ENCODE results near the gene LRRC63. TPM values are rescaled to one million over a fixed set of nuclear protein-coding genes. Genes with fewer than 3 reads are reported as not detected.

Gene LRRC63
- polyA plus RNA-seq, 1 donor = 0.09 TPM

DNA sequence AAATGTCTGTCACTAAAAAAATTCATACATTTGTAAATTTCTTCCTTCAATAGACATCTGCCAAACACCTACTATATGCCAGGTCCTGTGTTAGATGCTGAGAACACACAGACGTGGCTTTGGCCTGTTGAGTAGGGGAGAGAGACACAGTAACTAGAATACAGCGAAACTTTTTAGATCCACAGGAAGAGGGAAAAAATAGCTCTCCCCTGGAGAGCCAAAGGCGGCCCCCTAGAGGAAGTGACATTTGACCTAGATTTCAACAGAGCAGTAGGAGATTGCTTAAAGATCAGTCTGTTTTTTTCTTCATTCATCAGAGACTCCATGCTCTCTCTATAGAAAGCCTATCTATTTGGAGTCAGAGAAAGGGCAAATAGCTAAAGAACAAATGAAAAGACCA lies 41.0 kb upstream of the LRRC63 start:
- no peak overlapping the region for H3K4me3 ChIP-seq (ENCODE audit: low read length)
- no peak overlapping the region for H3K27ac ChIP-seq (ENCODE audit: low read length)
- WGBS (ENCODE audit: insufficient coverage, low lambda C conversion rate) = 50% methylated on average over 2 of the region's 3 CpGs
- H3K4me1 ChIP-seq (ENCODE audit: control insufficient read depth, insufficient read depth, low read length) = no peaks in the 10 kb centered on the region
- no peaks in the 10 kb centered on the region for H3K36me3 ChIP-seq (ENCODE audit: control insufficient read depth, insufficient read depth, low read length)
- H3K9me3 ChIP-seq (ENCODE audit: control insufficient read depth, low read depth, low read length) = no peaks in the 10 kb centered on the region
- DNase-seq = no peak
- peaks cover 6% of the 10 kb centered on the region for H3K27me3 ChIP-seq (ENCODE audit: control insufficient read depth, insufficient read depth, low read length)

DNA sequence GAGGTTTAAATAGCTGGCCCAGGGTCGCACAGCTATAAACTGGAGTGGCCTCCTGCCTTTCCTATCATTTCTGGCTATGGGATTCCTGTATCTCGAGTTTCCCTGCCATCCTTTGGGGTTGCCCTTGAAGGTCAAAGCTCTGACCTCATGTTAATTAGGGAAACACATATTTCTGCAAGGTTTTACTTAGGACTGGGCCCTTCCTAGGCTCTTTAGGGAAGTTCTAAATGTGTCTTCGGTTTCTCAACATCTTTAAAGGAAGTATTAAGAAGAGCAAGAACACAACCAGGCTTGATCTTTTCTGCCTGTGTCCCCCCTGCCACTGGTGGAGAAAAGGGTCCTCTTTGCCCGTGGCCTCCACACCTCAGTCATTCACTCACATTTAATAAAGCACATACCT lies 40.5 kb upstream of the LRRC63 start:
- Histone ChIP-seq H3K36me3 (ENCODE audit: control insufficient read depth, insufficient read depth, low read length) (no peaks in the 10 kb centered on the region), H3K27me3 (ENCODE audit: control insufficient read depth, insufficient read depth, low read length) (peaks cover 6% of the 10 kb centered on the region), H3K9me3 (ENCODE audit: control insufficient read depth, low read depth, low read length) (no peaks in the 10 kb centered on the region), H3K4me1 (ENCODE audit: control insufficient read depth, insufficient read depth, low read length) (no peaks in the 10 kb centered on the region), H3K4me3 (ENCODE audit: low read length) (no peak overlapping the region), H3K27ac (ENCODE audit: low read length) (no peak overlapping the region)
- DNase-seq = no peak
- WGBS (ENCODE audit: insufficient coverage, low lambda C conversion rate) = no CpG with 5 or more reads among the region's 4 CpGs

DNA sequence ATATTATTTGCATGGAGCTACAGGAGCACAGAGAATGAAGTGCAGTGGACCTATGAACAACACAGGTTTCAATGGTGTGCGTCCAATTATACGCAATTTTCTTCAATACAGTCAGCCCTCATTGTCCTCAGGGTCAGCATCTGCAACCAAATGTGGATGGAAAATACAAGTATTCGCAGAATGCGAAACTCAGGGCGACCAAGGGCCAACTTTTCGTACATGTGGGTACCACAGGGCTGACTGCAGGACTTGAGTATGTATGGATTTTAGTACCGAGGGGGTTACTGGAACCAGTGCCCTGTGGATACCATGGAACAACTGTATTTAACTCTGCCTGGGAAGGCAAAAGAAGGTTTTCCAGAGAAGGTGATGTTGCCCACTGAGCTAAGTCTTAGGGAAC lies 40.0 kb upstream of the LRRC63 start:
- no peaks in the 10 kb centered on the region for H3K9me3 ChIP-seq (ENCODE audit: control insufficient read depth, low read depth, low read length)
- H3K4me1 ChIP-seq (ENCODE audit: control insufficient read depth, insufficient read depth, low read length) = no peaks in the 10 kb centered on the region
- WGBS (ENCODE audit: insufficient coverage, low lambda C conversion rate) = 92% methylated on average over 2 of the region's 7 CpGs
- H3K36me3 ChIP-seq (ENCODE audit: control insufficient read depth, insufficient read depth, low read length) = no peaks in the 10 kb centered on the region
- H3K27me3 ChIP-seq (ENCODE audit: control insufficient read depth, insufficient read depth, low read length) = peaks cover 6% of the 10 kb centered on the region
- H3K27ac ChIP-seq (ENCODE audit: low read length) = no peak overlapping the region
- H3K4me3 ChIP-seq (ENCODE audit: low read length) = no peak overlapping the region
- DNase-seq = no peak

DNA sequence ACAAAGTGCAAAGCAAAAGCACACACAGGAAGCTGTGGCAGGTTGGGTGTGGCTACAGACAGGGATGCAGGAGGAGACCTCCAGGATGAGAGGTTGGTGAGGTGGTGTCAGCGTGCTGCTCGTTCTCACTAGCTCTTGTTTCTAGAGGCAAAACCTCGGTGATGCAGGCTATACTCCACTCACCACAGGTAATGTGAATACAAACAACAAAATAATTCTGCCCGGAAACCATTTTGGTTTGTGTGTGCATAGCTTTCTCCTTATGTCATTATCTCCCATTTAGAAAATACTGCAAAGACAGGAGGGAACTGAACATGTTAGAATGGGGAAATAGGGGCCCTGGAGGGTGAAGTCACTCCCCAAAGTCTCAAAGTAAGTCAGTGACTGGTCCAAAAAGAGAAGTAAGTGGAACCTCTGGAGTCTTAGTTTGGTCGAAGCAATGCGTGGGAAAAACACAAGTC lies 39.2 kb upstream of the LRRC63 start:
- H3K27me3 ChIP-seq (ENCODE audit: control insufficient read depth, insufficient read depth, low read length) = peaks cover 4% of the 10 kb centered on the region
- DNase-seq = no peak
- no peaks in the 10 kb centered on the region for H3K4me1 ChIP-seq (ENCODE audit: control insufficient read depth, insufficient read depth, low read length)
- H3K27ac ChIP-seq (ENCODE audit: low read length) = no peak overlapping the region
- H3K36me3 ChIP-seq (ENCODE audit: control insufficient read depth, insufficient read depth, low read length) = no peaks in the 10 kb centered on the region
- no peaks in the 10 kb centered on the region for H3K9me3 ChIP-seq (ENCODE audit: control insufficient read depth, low read depth, low read length)
- 100% methylated on average over 2 of the region's 6 CpGs for WGBS (ENCODE audit: insufficient coverage, low lambda C conversion rate)
- H3K4me3 ChIP-seq (ENCODE audit: low read length) = no peak overlapping the region

DNA sequence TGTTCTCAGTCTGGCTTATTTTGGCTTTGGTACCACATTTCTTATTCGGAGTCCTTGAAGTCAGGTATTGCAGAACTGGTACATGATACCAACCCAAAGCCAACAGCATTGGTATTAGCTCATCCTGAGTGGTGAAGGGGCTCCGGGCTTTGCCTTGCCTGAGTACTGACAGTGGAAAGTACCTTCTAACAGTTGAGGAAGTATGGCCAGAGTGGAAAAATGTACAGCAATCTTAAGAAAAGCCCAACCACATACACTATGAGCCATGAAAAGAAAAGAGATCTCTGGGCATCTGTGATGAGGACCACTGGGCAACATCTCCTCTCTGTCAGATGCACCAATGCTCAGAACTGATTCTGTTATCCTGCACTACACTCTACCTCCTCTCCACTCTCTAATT lies 38.1 kb upstream of the LRRC63 start:
- no peaks in the 10 kb centered on the region for H3K4me1 ChIP-seq (ENCODE audit: control insufficient read depth, insufficient read depth, low read length)
- no peak overlapping the region for H3K27ac ChIP-seq (ENCODE audit: low read length)
- peaks cover 4% of the 10 kb centered on the region for H3K27me3 ChIP-seq (ENCODE audit: control insufficient read depth, insufficient read depth, low read length)
- no CpG with 5 or more reads among the region's 2 CpGs for WGBS (ENCODE audit: insufficient coverage, low lambda C conversion rate)
- H3K36me3 ChIP-seq (ENCODE audit: control insufficient read depth, insufficient read depth, low read length) = no peaks in the 10 kb centered on the region
- DNase-seq = no peak
- H3K4me3 ChIP-seq (ENCODE audit: low read length) = no peak overlapping the region
- no peaks in the 10 kb centered on the region for H3K9me3 ChIP-seq (ENCODE audit: control insufficient read depth, low read depth, low read length)

DNA sequence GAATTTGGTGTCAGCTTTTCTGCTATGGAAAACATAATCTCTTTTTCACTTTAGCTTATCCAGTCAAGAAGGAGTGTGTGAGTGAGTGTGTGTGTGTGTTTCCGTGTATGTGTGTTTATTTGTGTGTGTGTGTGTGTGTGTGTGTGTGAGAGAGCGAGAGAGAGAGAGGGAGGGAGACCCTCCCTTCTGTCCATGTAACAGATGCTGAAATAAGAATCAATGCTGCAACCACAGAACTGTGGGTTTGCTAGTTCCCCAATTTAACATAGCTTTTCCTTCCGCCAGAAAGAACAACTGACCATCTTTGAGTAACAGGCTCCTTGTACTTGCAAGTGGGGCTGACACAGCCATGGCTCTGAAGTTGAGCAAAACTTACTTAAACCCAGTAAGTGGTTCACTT lies 35.0 kb upstream of the LRRC63 start:
- WGBS (ENCODE audit: insufficient coverage, low lambda C conversion rate) = no CpG with 5 or more reads among the region's 3 CpGs
- Histone ChIP-seq H3K27me3 (ENCODE audit: control insufficient read depth, insufficient read depth, low read length) (peaks cover 4% of the 10 kb centered on the region), H3K27ac (ENCODE audit: low read length) (no peak overlapping the region), H3K9me3 (ENCODE audit: control insufficient read depth, low read depth, low read length) (no peaks in the 10 kb centered on the region), H3K4me1 (ENCODE audit: control insufficient read depth, insufficient read depth, low read length) (no peaks in the 10 kb centered on the region), H3K36me3 (ENCODE audit: control insufficient read depth, insufficient read depth, low read length) (no peaks in the 10 kb centered on the region), H3K4me3 (ENCODE audit: low read length) (no peak overlapping the region)
- DNase-seq = peak in 1 of 2 donors; percentile 19

DNA sequence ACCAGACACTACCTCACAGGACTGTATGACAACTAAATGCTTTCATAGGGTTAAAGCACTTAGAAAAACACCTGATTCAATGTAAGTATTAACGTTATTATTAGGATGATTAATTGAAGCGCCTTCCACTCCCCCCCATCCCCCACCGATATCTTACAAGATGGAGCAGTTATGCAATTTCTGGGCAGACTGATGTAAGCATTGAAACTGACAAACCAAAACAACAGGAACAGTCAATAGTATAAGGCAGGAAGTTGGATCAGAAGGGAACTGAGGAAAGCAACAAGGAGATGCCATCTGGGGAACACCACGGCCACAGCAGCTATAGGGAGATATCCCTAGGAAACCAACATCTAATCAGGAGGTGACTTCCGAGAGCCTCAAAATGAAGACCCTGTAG lies 33.6 kb upstream of the LRRC63 start:
- H3K4me1 ChIP-seq (ENCODE audit: control insufficient read depth, insufficient read depth, low read length) = no peaks in the 10 kb centered on the region
- DNase-seq = no peak
- WGBS (ENCODE audit: insufficient coverage, low lambda C conversion rate) = no CpG with 5 or more reads among the region's 5 CpGs
- H3K4me3 ChIP-seq (ENCODE audit: low read length) = no peak overlapping the region
- H3K27ac ChIP-seq (ENCODE audit: low read length) = no peak overlapping the region
- no peaks in the 10 kb centered on the region for H3K9me3 ChIP-seq (ENCODE audit: control insufficient read depth, low read depth, low read length)
- no peaks in the 10 kb centered on the region for H3K36me3 ChIP-seq (ENCODE audit: control insufficient read depth, insufficient read depth, low read length)
- H3K27me3 ChIP-seq (ENCODE audit: control insufficient read depth, insufficient read depth, low read length) = peaks cover 4% of the 10 kb centered on the region

DNA sequence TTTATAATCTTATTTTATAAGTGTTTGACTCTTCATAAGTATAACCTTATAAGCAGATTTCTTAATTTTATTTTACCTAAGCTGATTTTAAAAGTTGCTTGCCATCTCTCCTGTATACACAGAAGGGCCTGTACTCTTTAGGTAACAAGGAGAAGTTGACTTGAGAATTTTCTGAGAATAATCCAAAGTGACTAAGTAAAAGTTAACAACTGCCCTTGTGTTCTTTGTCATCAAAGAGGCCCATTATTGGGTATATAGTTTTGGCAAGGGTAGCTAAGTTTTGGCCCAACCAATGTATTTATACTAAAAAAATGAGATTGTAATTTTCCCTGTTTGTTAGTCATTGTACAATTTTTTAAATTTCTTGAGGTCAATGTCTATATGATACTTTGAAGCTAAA lies 32.9 kb upstream of the LRRC63 start:
- no peak overlapping the region for H3K27ac ChIP-seq (ENCODE audit: low read length)
- H3K4me1 ChIP-seq (ENCODE audit: control insufficient read depth, insufficient read depth, low read length) = no peaks in the 10 kb centered on the region
- no peak for DNase-seq
- no peaks in the 10 kb centered on the region for H3K9me3 ChIP-seq (ENCODE audit: control insufficient read depth, low read depth, low read length)
- H3K27me3 ChIP-seq (ENCODE audit: control insufficient read depth, insufficient read depth, low read length) = peaks cover under 1% of the 10 kb centered on the region
- no peak overlapping the region for H3K4me3 ChIP-seq (ENCODE audit: low read length)
- no peaks in the 10 kb centered on the region for H3K36me3 ChIP-seq (ENCODE audit: control insufficient read depth, insufficient read depth, low read length)

DNA sequence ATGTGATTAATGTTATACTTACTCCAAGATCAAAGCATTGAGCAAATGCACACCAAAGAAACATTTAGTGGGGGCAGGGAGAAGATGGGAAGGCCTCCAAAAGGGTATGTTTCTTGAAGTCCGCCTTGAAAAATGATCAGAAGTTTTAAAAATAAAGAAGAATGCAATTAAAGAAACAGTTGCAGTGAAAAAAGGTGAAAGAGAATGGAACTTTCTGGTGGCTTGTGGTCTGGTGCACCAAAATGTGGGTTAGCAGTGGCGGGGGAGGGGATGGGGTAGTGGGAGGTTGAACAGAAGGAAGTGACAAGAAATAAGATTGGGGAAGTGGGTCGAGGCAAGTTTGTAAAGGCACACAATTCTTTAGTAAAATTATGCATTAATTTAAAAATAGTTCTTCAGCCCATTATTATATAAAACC lies 32.2 kb upstream of the LRRC63 start:
- Histone ChIP-seq H3K27ac (ENCODE audit: low read length) (no peak overlapping the region), H3K27me3 (ENCODE audit: control insufficient read depth, insufficient read depth, low read length) (no peaks in the 10 kb centered on the region), H3K36me3 (ENCODE audit: control insufficient read depth, insufficient read depth, low read length) (no peaks in the 10 kb centered on the region), H3K4me1 (ENCODE audit: control insufficient read depth, insufficient read depth, low read length) (no peaks in the 10 kb centered on the region), H3K4me3 (ENCODE audit: low read length) (no peak overlapping the region), H3K9me3 (ENCODE audit: control insufficient read depth, low read depth, low read length) (no peaks in the 10 kb centered on the region)
- DNase-seq = no peak
- 75% methylated on average over 2 of the region's 3 CpGs for WGBS (ENCODE audit: insufficient coverage, low lambda C conversion rate)

DNA sequence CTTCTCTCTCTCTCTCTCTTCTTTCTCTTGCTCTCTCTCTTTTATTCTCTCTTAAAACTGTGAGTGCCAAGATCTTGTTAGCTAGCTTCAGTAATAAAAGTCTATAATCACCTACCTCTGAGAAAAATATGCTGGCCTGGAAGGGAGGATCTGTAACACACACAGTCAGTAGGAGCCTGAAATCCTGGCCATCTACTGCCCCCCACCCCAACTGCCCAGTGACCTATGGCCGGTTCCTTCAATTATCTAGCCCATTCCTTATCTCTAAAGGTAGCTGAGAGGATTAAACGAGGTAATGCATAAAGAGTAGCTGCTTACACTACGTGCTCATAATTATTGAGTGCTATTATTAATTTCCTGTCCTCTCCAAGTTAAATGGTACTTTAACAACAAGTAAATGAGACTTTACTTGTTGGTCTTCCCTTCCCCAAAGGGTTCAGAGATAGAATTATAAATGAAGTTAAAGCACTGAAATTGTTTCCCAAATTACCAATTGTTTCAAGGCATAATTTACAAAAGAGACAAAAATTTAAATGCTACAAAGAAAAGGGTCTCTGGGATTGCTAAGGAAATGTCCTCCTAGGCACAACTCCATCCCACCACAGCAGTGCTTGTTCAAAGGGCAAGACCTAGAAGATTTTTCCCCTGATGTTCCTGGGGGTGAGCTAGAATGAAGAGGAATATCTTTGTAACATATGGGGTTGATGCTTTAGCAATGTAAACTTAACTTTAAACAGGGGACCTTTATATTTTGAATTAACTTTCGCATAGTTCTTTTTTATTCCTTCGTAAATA lies 31.6 kb upstream of the LRRC63 start:
- H3K27ac ChIP-seq (ENCODE audit: low read length) = no peak overlapping the region
- peak overlapping the region; percentile 13 for H3K4me3 ChIP-seq (ENCODE audit: low read length)
- no peaks in the 10 kb centered on the region for H3K36me3 ChIP-seq (ENCODE audit: control insufficient read depth, insufficient read depth, low read length)
- no peaks in the 10 kb centered on the region for H3K9me3 ChIP-seq (ENCODE audit: control insufficient read depth, low read depth, low read length)
- no peak for DNase-seq
- no peaks in the 10 kb centered on the region for H3K27me3 ChIP-seq (ENCODE audit: control insufficient read depth, insufficient read depth, low read length)
- H3K4me1 ChIP-seq (ENCODE audit: control insufficient read depth, insufficient read depth, low read length) = no peaks in the 10 kb centered on the region
- 64% methylated on average over 4 of the region's 5 CpGs for WGBS (ENCODE audit: insufficient coverage, low lambda C conversion rate)

DNA sequence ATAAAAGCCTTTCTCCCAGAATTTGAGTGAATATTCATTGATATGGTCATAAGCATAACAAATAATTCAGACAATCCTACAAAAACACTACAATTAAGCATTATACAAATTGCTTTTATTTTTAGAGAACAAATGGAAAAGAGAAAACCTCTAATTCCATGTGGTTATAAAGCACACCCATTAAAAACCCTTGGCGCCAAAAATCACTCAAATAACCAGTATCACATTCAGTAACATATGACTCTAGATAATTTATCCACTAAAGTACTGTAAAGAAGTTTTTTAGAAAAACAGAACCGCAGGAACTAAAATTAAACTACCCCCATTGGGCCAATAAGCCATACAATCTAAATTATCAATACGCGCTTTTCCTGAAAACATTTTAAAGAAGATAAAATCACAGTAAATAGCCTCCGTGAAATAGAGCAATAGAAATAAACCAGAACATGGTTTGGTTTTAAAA lies 30.3 kb upstream of the LRRC63 start:
- no peaks in the 10 kb centered on the region for H3K36me3 ChIP-seq (ENCODE audit: control insufficient read depth, insufficient read depth, low read length)
- no peaks in the 10 kb centered on the region for H3K4me1 ChIP-seq (ENCODE audit: control insufficient read depth, insufficient read depth, low read length)
- no peak overlapping the region for H3K27ac ChIP-seq (ENCODE audit: low read length)
- DNase-seq = no peak
- H3K9me3 ChIP-seq (ENCODE audit: control insufficient read depth, low read depth, low read length) = no peaks in the 10 kb centered on the region
- WGBS (ENCODE audit: insufficient coverage, low lambda C conversion rate) = 80% methylated on average over 1 of the region's 5 CpGs
- H3K27me3 ChIP-seq (ENCODE audit: control insufficient read depth, insufficient read depth, low read length) = no peaks in the 10 kb centered on the region
- peak overlapping the region; percentile 13 for H3K4me3 ChIP-seq (ENCODE audit: low read length)
